PC-9 (cell line): ENCODE results near the gene TMEM97. TPM values are rescaled to one million over a fixed set of nuclear protein-coding genes. Genes with fewer than 3 reads are reported as not detected.
"Not testable (repeated sequence)": the region's sequence is repeated elsewhere in the genome, so short reads cannot be mapped to it uniquely, and the experiment has no call there.

Experiments
- BruUV-seq: library from RNA; stranded (reverse); fragments of 400-500 nt; replicated peaks from 2 replicates; lab custom pipeline; 2021; lab: Mats Ljungman, UMichigan
- CTCF ChIA-PET: fragments of 300-600 bp; sonication (Branson Sonifier 250); formaldehyde crosslinking; loops from one replicate; lab custom pipeline; 2022; ENCODE audit warnings: antibody characterized with exemption; lab: Charles Lee
- POLR2A ChIA-PET: fragments of 300-600 bp; sonication (Branson Sonifier 250); formaldehyde crosslinking; loops from one replicate; lab custom pipeline; 2022; ENCODE audit warnings: antibody characterized with exemption; ENCODE audit not compliant: unreplicated experiment; lab: Charles Lee
- DNase-seq, 2 experiments: peaks; one replicate each; pipeline versions ENCODE4 v3.0.0 to v3.0.0-alpha.2; 2015 to 2022; ENCODE audit warnings: mixed read lengths in 1 of 2
- H2AFZ ChIP-seq: fragments of 200-600 bp; sonication (generic); 2 replicates; pipeline ENCODE4 v1.8.1; 2017; ENCODE audit warnings: antibody characterized with exemption
- H3F3A ChIP-seq: fragments of 200-600 bp; sonication (generic); 2 replicates; pipeline ENCODE4 v1.8.1; 2017; ENCODE audit warnings: antibody characterized with exemption, mild to moderate bottlenecking, low read depth; ENCODE audit not compliant: insufficient read depth
- H3K27ac ChIP-seq: fragments of 200-600 bp; sonication (generic); 2 replicates; pipeline ENCODE4 v1.6.1; 2016; ENCODE audit warnings: mixed run types
- H3K27me3 ChIP-seq: fragments of 200-600 bp; sonication (generic); 2 replicates; pipeline ENCODE4 v1.6.1; 2016; ENCODE audit warnings: low read depth, mixed run types; ENCODE audit not compliant: insufficient read depth
- H3K36me3 ChIP-seq: fragments of 200-600 bp; sonication (generic); 2 replicates; pipeline ENCODE4 v1.6.1; 2016; ENCODE audit warnings: low read depth, mixed run types
- H3K4me1 ChIP-seq: fragments of 200-600 bp; sonication (generic); replicated peaks from 2 replicates; pipeline ENCODE4 v1.6.1; 2016; ENCODE audit warnings: mixed run types; ENCODE audit not compliant: insufficient read depth
- H3K4me2 ChIP-seq: fragments of 200-600 bp; sonication (generic); 2 replicates; pipeline ENCODE4 v1.6.1; 2017; ENCODE audit warnings: mixed run types
- H3K4me3 ChIP-seq: fragments of 200-600 bp; sonication (generic); 2 replicates; pipeline ENCODE4 v1.6.1; 2016; ENCODE audit warnings: mixed run types
- H3K79me2 ChIP-seq: fragments of 200-600 bp; sonication (generic); 2 replicates; pipeline ENCODE4 v1.6.1; 2017; ENCODE audit warnings: low read depth, mixed run types
- H3K9me2 ChIP-seq: fragments of 200-600 bp; sonication (generic); 2 replicates; pipeline ENCODE4 v1.8.1; 2017; ENCODE audit warnings: mild to moderate bottlenecking; ENCODE audit not compliant: insufficient read depth
- H3K9me3 ChIP-seq: fragments of 200-600 bp; sonication (generic); 2 replicates; pipeline ENCODE4 v1.8.1; 2016; ENCODE audit warnings: low read depth; ENCODE audit not compliant: insufficient read depth
- H4K20me1 ChIP-seq: fragments of 200-600 bp; sonication (generic); 2 replicates; pipeline ENCODE4 v1.8.1; 2017; ENCODE audit not compliant: insufficient read depth
- CTCF ChIP-seq: fragments of 200-600 bp; sonication (generic); conservative IDR thresholded peaks from 2 replicates; pipeline ENCODE4 v1.6.1; 2017; ENCODE audit warnings: mixed run types, antibody characterized with exemption, mild to moderate bottlenecking, moderate library complexity
- EZH2 ChIP-seq: fragments of 200-600 bp; sonication (generic); IDR thresholded peaks from 2 replicates; pipeline ENCODE4 v1.8.0; 2017; ENCODE audit warnings: antibody characterized with exemption, low read depth
- intact Hi-C: fragments of 100-400 bp; cut with micrococcal nuclease; formaldehyde crosslinking; loops from one replicate; pipeline ENCODE4 v1.10.0; 2022; ENCODE audit not compliant: unreplicated experiment
- total RNA-seq: library from RNA; stranded (reverse); gene quantifications from 2 replicates; pipeline ENCODE4 v1.2.3, GENCODE V29; 2021

Gene TMEM97
- total RNA-seq, 1 experiment from 2014 or later, result 46.4 TPM

- no peak overlapping the region for H2AFZ ChIP-seq
- 0 out of 2 replicates have a peak, but pooled peaks cover 10% of the 10 kb centered on the region for H3K36me3 ChIP-seq
- peaks cover 40% of the 10 kb centered on the region for H3K79me2 ChIP-seq
- peaks cover 16% of the 10 kb centered on the region for H4K20me1 ChIP-seq
- no peak overlapping the region for H3K4me2 ChIP-seq
- peaks cover 12% of the 10 kb centered on the region; the same call in 1 of the 2 replicates for H3F3A ChIP-seq
- H3K4me3 ChIP-seq, result no peak overlapping the region
- H3K27ac ChIP-seq, result no peak overlapping the region
- H3K9me2 ChIP-seq, result no peaks in the 10 kb centered on the region
- TF ChIP-seq CTCF (no peak), EZH2 (no peak)
- no peak for DNase-seq
- intact Hi-C loops, result loop anchor here (5.0 kb wide), 4 partner anchors 61 to 296 kb away; partner anchors contain the start of genes NLK and SLC46A1
- H3K4me1 ChIP-seq, result peaks cover 22% of the 10 kb centered on the region
- no peaks in the 10 kb centered on the region for H3K27me3 ChIP-seq
- BruUV-seq, result no TSS peak
- CTCF ChIA-PET, result interaction anchor here (0.6 kb wide), 1 partner anchor 9 kb away, joined by 3 read pairs; no protein-coding TSS in a partner anchor
- POLR2A ChIA-PET, result interaction anchor here (0.6 to 1.1 kb wide), 3 partner anchors 9 to 20 kb away, joined by 3 to 4 read pairs (median 4); partner anchors contain the start of gene POLDIP2
- H3K9me3 ChIP-seq, result no peaks in the 10 kb centered on the region
Observed at GRCh38 chr17:28338056-28338768, 19.2 kb downstream of the TMEM97 start.

- H3K27me3 ChIP-seq, H3K4me2 ChIP-seq, BruUV-seq, H3K36me3 ChIP-seq, DNase-seq, H3K9me3 ChIP-seq, H3K9me2 ChIP-seq, H3K4me3 ChIP-seq, H2AFZ ChIP-seq, POLR2A ChIA-PET, H3K27ac ChIP-seq: not testable (repeated sequence)
- Histone ChIP-seq H3K79me2 (peaks cover 34% of the 10 kb centered on the region), H3K4me1 (peaks cover 20% of the 10 kb centered on the region), H3F3A (peaks cover 12% of the 10 kb centered on the region; the same call in 1 of the 2 replicates), H4K20me1 (peaks cover 16% of the 10 kb centered on the region)
- intact Hi-C loops, result loop anchor here (5.0 kb wide), 4 partner anchors 61 to 296 kb away; partner anchors contain the start of genes NLK and SLC46A1
- CTCF ChIA-PET, result interaction anchor here (0.6 kb wide), 1 partner anchor 8 kb away, joined by 3 read pairs; no protein-coding TSS in a partner anchor
Observed at GRCh38 chr17:28338769-28339212, 19.8 kb downstream of the TMEM97 start.

GRCh38 chr17:28339431-28339830, 20.4 kb downstream of the TMEM97 start:
- Histone ChIP-seq H3F3A (peaks cover 12% of the 10 kb centered on the region; the same call in 1 of the 2 replicates), H3K4me3 (no peak overlapping the region), H3K36me3 (peaks cover 15% of the 10 kb centered on the region; the same call in 1 of the 2 replicates), H3K4me2 (no peak overlapping the region), H3K9me3 (no peaks in the 10 kb centered on the region), H3K27ac (no peak overlapping the region), H3K27me3 (no peaks in the 10 kb centered on the region), H2AFZ (no peak overlapping the region), H3K4me1 (peaks cover 14% of the 10 kb centered on the region), H3K79me2 (peaks cover 27% of the 10 kb centered on the region), H3K9me2 (no peaks in the 10 kb centered on the region), H4K20me1 (peaks cover 16% of the 10 kb centered on the region)
- ChIA-PET POLR2A (no interaction called here), CTCF (no interaction called here)
- intact Hi-C loops, result loop anchor here (5.0 kb wide), 4 partner anchors 62 to 297 kb away; partner anchors contain the start of genes NLK and SLC46A1
- TF ChIP-seq CTCF (no peak), EZH2 (no peak)
- no peak for DNase-seq
- BruUV-seq, result no TSS peak
